AG04450 (cell line): Measurements from ENCODE around the gene CCNI. TPM values are rescaled to one million over a fixed set of nuclear protein-coding genes. Genes with fewer than 3 reads are reported as not detected.

ENCODE experiments used
- CTCF ChIA-PET: fragments of 300-600, 350-600 bp; formaldehyde crosslinking; extraction: SDS; loops from one replicate; lab custom pipeline; 2022; ENCODE audit warnings: antibody characterized with exemption, inconsistent platforms; lab: Charles Lee
- POLR2A ChIA-PET: fragments of 350-600 bp; formaldehyde crosslinking; extraction: SDS; loops from one replicate; lab custom pipeline; 2021; ENCODE audit warnings: antibody characterized with exemption, inconsistent platforms; lab: Yijun Ruan, JAX
- DNase-seq: peaks from one replicate; pipeline ENCODE4 v3.0.0-alpha.2; 2011; ENCODE audit warnings: low read depth, low spot score
- H3K27ac ChIP-seq: one replicate; pipeline ENCODE4 v1.5.1; 2012; ENCODE audit warnings: low read depth, low read length, control low read depth
- H3K27me3 ChIP-seq: one replicate; pipeline ENCODE4 v1.6.0; 2012; ENCODE audit warnings: low read length; ENCODE audit not compliant: control insufficient read depth, insufficient read depth
- H3K4me3 ChIP-seq: 2 replicates; pipeline ENCODE4 v1.5.1; 2011; ENCODE audit warnings: mild to moderate bottlenecking, low read depth, low read length, control low read depth
- H3K9me3 ChIP-seq: 2 replicates; pipeline ENCODE4 v1.5.1; 2012; ENCODE audit warnings: low read length; ENCODE audit not compliant: control insufficient read depth, insufficient read depth
- CTCF ChIP-seq: IDR thresholded peaks from 2 replicates; pipeline ENCODE4 v1.5.1; 2011; ENCODE audit warnings: low read depth, low read length, control low read depth, inconsistent platforms
- polyA plus RNA-seq: library from polyadenylated mRNA; depleted of rRNA; stranded (reverse); fragments of >200 nt; gene quantifications from 2 replicates; pipeline ENCODE4 v1.2.3, GENCODE V29; 2011

The CCNI gene
- polyA plus RNA-seq, 1 experiment: 226 TPM

GRCh38 chr4:77028246-77028645 lies 47.5 kb downstream of the CCNI start:
- H3K27me3 ChIP-seq: no peaks in the 10 kb centered on the region
- DNase-seq: no peak
- no peak overlapping the region for H3K27ac ChIP-seq
- no peaks in the 10 kb centered on the region for H3K9me3 ChIP-seq
- CTCF ChIA-PET: interaction anchor here (0.7 to 1.8 kb wide), 2 partner anchors 9 to 220 kb away, joined by 3 to 8 read pairs; no protein-coding TSS in a partner anchor
- no peak overlapping the region for H3K4me3 ChIP-seq
- POLR2A ChIA-PET: no interaction called here
- no peak for TF ChIP-seq CTCF

- CTCF ChIA-PET: no interaction called here
- H3K27ac ChIP-seq: no peak overlapping the region
Observed at GRCh38 chr4:77026322-77026704, 49.5 kb downstream of the CCNI start.

GRCh38 chr4:77025643-77026321 lies 50.0 kb downstream of the CCNI start:
- Histone ChIP-seq H3K27me3 (no peaks in the 10 kb centered on the region), H3K4me3 (no peak overlapping the region), H3K9me3 (no peaks in the 10 kb centered on the region), H3K27ac (no peak overlapping the region)
- TF ChIP-seq CTCF: no peak
- ChIA-PET CTCF (interaction anchor here (0.9 kb wide), 1 partner anchor 19 kb away, joined by 3 read pairs; no protein-coding TSS in a partner anchor), POLR2A (no interaction called here)
- DNase-seq: no peak

More at GRCh38 chr4:77026322-77026704, 49.5 kb downstream of the CCNI start:
- POLR2A ChIA-PET: no interaction called here
- Histone ChIP-seq H3K27me3 (no peaks in the 10 kb centered on the region), H3K9me3 (no peaks in the 10 kb centered on the region), H3K4me3 (no peak overlapping the region)
- DNase-seq: no peak
- no peak for TF ChIP-seq CTCF

- ChIA-PET CTCF (no interaction called here), POLR2A (no interaction called here)
- DNase-seq: no peak
- H3K9me3 ChIP-seq: no peaks in the 10 kb centered on the region
- H3K27me3 ChIP-seq: no peaks in the 10 kb centered on the region
- H3K4me3 ChIP-seq: no peak overlapping the region
- no peak for TF ChIP-seq CTCF
- no peak overlapping the region for H3K27ac ChIP-seq
Observed at GRCh38 chr4:77023920-77024319, 51.9 kb downstream of the CCNI start.

GRCh38 chr4:77022560-77023179 lies 53.1 kb downstream of the CCNI start:
- DNase-seq: no peak
- POLR2A ChIA-PET: interaction anchor here (0.6 to 1.2 kb wide), 2 partner anchors 35 to 433 kb away, joined by 4 to 6 read pairs; no protein-coding TSS in a partner anchor
- Histone ChIP-seq H3K27me3 (no peaks in the 10 kb centered on the region), H3K9me3 (no peaks in the 10 kb centered on the region), H3K4me3 (no peak overlapping the region), H3K27ac (peak overlapping the region; percentile 74)
- no peak for TF ChIP-seq CTCF
- CTCF ChIA-PET: no interaction called here
